Astrocyte (in vitro differentiated cells and primary cell): ENCODE results near the gene F7. TPM values are rescaled to one million over a fixed set of nuclear protein-coding genes. Genes with fewer than 3 reads are reported as not detected.

Experiments used
- DNase-seq: peaks from one replicate; pipeline ENCODE4 v3.0.0-alpha.2; 2010; ENCODE audit warnings: low read depth
- FAIRE-seq: peaks from 2 replicates; lab custom pipeline; 2011; peaks lifted over from hg19 to GRCh38; lab: Jason Lieb, UNC
- H2AFZ ChIP-seq: 2 replicates; pipeline ENCODE4 v1.6.0; 2012; ENCODE audit warnings: low read depth, low read length, inconsistent platforms
- H3K27ac ChIP-seq: 2 replicates; pipeline ENCODE4 v1.5.1; 2011; ENCODE audit warnings: low read depth, low read length, inconsistent platforms
- H3K27me3 ChIP-seq: 2 replicates; pipeline ENCODE4 v1.6.0; 2011; ENCODE audit warnings: low read length, inconsistent platforms; ENCODE audit not compliant: insufficient read depth
- H3K36me3 ChIP-seq: 2 replicates; pipeline ENCODE4 v1.5.1; 2011; ENCODE audit warnings: low read length, inconsistent platforms; ENCODE audit not compliant: insufficient read depth
- H3K4me1 ChIP-seq: 2 replicates; pipeline ENCODE4 v1.5.1; 2011; ENCODE audit warnings: low read length, inconsistent platforms; ENCODE audit not compliant: insufficient read depth
- H3K4me2 ChIP-seq: 2 replicates; pipeline ENCODE4 v1.6.0; 2012; ENCODE audit warnings: low read length, inconsistent platforms
- H3K4me3 ChIP-seq: 2 replicates; pipeline ENCODE4 v1.5.1; 2011; ENCODE audit warnings: low read depth, mild to moderate bottlenecking, low read length, inconsistent platforms; ENCODE audit not compliant: insufficient read depth
- H3K79me2 ChIP-seq: 2 replicates; pipeline ENCODE4 v1.6.0; 2012; ENCODE audit warnings: mild to moderate bottlenecking, low read length, inconsistent platforms; ENCODE audit not compliant: insufficient read depth
- H3K9ac ChIP-seq: 2 replicates; pipeline ENCODE4 v1.6.0; 2012; ENCODE audit warnings: mild to moderate bottlenecking, low read length, inconsistent platforms
- H3K9me3 ChIP-seq: 2 replicates; pipeline ENCODE4 v1.5.1; 2012; ENCODE audit warnings: low read depth, mild to moderate bottlenecking, low read length, inconsistent platforms; ENCODE audit not compliant: insufficient read depth
- H4K20me1 ChIP-seq: 2 replicates; pipeline ENCODE4 v1.6.0; 2012; ENCODE audit warnings: low read length, inconsistent platforms; ENCODE audit not compliant: insufficient read depth
- H3K27ac Mint-ChIP-seq: one replicate; pipeline ENCODE4 v1.8.0; 2021; ENCODE audit warnings: mild to moderate bottlenecking, mixed read lengths; ENCODE audit not compliant: unreplicated experiment
- H3K27me3 Mint-ChIP-seq: one replicate; pipeline ENCODE4 v1.8.0; 2021; ENCODE audit warnings: low read depth, mixed read lengths; ENCODE audit not compliant: unreplicated experiment
- H3K36me3 Mint-ChIP-seq: one replicate; pipeline ENCODE4 v1.8.0; 2021; ENCODE audit warnings: low read depth, mixed read lengths; ENCODE audit not compliant: unreplicated experiment
- H3K4me1 Mint-ChIP-seq: one replicate; pipeline ENCODE4 v1.8.0; 2021; ENCODE audit warnings: low read depth, mixed read lengths; ENCODE audit not compliant: unreplicated experiment
- H3K4me3 Mint-ChIP-seq: one replicate; pipeline ENCODE4 v1.8.0; 2021; ENCODE audit warnings: mild to moderate bottlenecking, moderate library complexity, mixed read lengths; ENCODE audit not compliant: unreplicated experiment
- H3K9me3 Mint-ChIP-seq: one replicate; pipeline ENCODE4 v1.8.0; 2021; ENCODE audit warnings: mild to moderate bottlenecking, mixed read lengths; ENCODE audit not compliant: unreplicated experiment
- EZH2 ChIP-seq: IDR thresholded peaks from 2 replicates; pipeline ENCODE4 v1.6.1; 2012; ENCODE audit warnings: mild to moderate bottlenecking, low read length, inconsistent platforms; ENCODE audit not compliant: insufficient read depth
- total RNA-seq: library from RNA; stranded (reverse); gene quantifications from 2 replicates; pipeline ENCODE4 v1.2.1, GENCODE V29; 2021
- TF ChIP-seq, protein P1 (sequence below): IDR thresholded peaks from 2 replicates; pipeline ENCODE4 v1.5.1; 2011; ENCODE audit warnings: low read depth, mild to moderate bottlenecking, inconsistent platforms, low read length, moderate library complexity; ENCODE audit not compliant: insufficient read depth

Gene F7
- total RNA-seq, 1 donor from 2014 or later = not detected

DNA sequence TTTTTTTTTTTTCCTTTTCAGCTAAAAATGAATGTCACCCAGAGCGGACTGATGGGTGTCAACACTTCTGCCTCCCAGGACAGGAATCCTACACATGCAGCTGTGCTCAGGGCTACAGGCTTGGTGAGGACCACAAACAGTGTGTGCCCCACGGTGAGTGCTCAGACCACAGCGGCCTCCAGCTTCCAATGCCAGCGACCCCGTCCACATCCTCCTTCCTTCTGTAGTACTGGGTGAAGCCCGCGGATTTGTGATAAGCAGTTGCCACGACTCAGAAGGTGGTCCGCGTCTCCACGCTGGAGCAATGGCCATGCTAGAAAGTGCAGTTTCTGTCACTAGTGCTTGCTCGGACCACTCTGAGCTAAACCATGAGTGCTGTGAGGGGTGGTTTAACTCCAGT lies 58.9 kb downstream of the F7 start:
- Mint-ChIP-seq H3K4me3 (no peak overlapping the region), H3K27ac (peak overlapping the region; percentile 73), H3K4me1 (no peaks in the 10 kb centered on the region), H3K36me3 (peaks cover 10% of the 10 kb centered on the region), H3K27me3 (peaks cover 18% of the 10 kb centered on the region), H3K9me3 (peaks cover 2% of the 10 kb centered on the region)
- Histone ChIP-seq H3K4me2 (no peak overlapping the region), H4K20me1 (no peaks in the 10 kb centered on the region), H3K9ac (no peak overlapping the region), H3K27ac (no peak overlapping the region), H3K27me3 (no peaks in the 10 kb centered on the region), H3K36me3 (peaks cover 5% of the 10 kb centered on the region), H3K4me3 (no peak overlapping the region), H3K79me2 (no peaks in the 10 kb centered on the region), H3K9me3 (no peaks in the 10 kb centered on the region), H2AFZ (no peak overlapping the region), H3K4me1 (no peaks in the 10 kb centered on the region)
- FAIRE-seq (no peak), DNase-seq (no peak)
- no peak for TF ChIP-seq EZH2
- TF ChIP-seq, protein P1, sequence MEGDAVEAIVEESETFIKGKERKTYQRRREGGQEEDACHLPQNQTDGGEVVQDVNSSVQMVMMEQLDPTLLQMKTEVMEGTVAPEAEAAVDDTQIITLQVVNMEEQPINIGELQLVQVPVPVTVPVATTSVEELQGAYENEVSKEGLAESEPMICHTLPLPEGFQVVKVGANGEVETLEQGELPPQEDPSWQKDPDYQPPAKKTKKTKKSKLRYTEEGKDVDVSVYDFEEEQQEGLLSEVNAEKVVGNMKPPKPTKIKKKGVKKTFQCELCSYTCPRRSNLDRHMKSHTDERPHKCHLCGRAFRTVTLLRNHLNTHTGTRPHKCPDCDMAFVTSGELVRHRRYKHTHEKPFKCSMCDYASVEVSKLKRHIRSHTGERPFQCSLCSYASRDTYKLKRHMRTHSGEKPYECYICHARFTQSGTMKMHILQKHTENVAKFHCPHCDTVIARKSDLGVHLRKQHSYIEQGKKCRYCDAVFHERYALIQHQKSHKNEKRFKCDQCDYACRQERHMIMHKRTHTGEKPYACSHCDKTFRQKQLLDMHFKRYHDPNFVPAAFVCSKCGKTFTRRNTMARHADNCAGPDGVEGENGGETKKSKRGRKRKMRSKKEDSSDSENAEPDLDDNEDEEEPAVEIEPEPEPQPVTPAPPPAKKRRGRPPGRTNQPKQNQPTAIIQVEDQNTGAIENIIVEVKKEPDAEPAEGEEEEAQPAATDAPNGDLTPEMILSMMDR = no peak

DNA sequence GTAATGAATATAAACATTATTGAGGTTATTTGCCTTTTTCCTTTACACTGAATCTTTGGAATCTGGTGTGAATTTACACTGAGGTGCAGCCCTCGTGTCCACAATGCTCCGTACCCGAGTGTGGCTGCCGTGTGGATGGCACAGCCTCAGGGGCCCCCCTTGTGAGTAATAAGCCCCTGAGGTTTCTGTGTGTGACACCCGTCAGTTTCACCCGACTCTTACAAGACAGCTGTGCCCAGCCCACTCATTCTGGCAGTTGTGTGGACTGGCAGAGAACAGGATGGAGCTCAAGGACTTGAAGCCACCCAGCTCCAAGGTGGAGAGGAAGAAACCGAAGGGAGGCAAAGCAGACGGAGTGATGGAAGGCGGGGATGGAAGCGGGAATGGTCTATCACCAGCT lies 60.7 kb downstream of the F7 start:
- no peak overlapping the region for H3K4me3 Mint-ChIP-seq
- DNase-seq (no peak), FAIRE-seq (no peak)
- no peaks in the 10 kb centered on the region for H3K9me3 ChIP-seq
- H4K20me1 ChIP-seq = no peaks in the 10 kb centered on the region
- peaks cover 5% of the 10 kb centered on the region for H3K36me3 ChIP-seq
- peaks cover 9% of the 10 kb centered on the region for H3K27me3 Mint-ChIP-seq
- no peak overlapping the region for H3K4me2 ChIP-seq
- H3K27me3 ChIP-seq = no peaks in the 10 kb centered on the region
- H2AFZ ChIP-seq = no peak overlapping the region
- H3K36me3 Mint-ChIP-seq = peaks cover 10% of the 10 kb centered on the region
- no peak overlapping the region for H3K9ac ChIP-seq
- H3K4me3 ChIP-seq = no peak overlapping the region
- H3K9me3 Mint-ChIP-seq = peaks cover 2% of the 10 kb centered on the region
- H3K27ac ChIP-seq = no peak overlapping the region
- no peaks in the 10 kb centered on the region for H3K4me1 ChIP-seq
- TF ChIP-seq EZH2 = no peak
- TF ChIP-seq, protein P1 = no peak
- peaks cover 3% of the 10 kb centered on the region for H3K4me1 Mint-ChIP-seq
- H3K27ac Mint-ChIP-seq = peak overlapping the region; percentile 72
- no peaks in the 10 kb centered on the region for H3K79me2 ChIP-seq

DNA sequence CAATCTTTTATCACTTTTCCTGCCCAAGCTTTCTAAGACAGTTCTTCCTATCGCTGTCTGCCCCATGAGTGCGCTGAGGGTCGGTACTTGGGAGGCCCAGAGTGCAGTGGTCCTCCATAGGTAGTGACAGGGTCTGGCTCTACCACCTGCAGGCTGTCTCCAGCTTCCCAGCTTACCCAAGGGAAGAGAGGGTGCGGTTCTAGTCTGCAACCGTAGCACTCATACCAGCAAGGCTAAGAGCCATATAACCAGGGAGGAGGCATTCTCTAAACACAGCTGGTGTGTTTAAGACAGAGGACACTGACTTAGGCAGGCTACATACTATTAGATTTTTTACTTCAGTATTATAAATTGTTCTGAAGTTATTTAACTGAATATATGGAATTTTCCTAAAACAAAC lies 61.1 kb downstream of the F7 start:
- Histone ChIP-seq H3K4me2 (no peak overlapping the region), H3K36me3 (peaks cover 5% of the 10 kb centered on the region), H3K9me3 (no peaks in the 10 kb centered on the region), H3K4me3 (no peak overlapping the region), H3K27me3 (no peaks in the 10 kb centered on the region), H3K9ac (no peak overlapping the region), H4K20me1 (no peaks in the 10 kb centered on the region), H3K79me2 (no peaks in the 10 kb centered on the region), H3K4me1 (no peaks in the 10 kb centered on the region), H3K27ac (no peak overlapping the region), H2AFZ (no peak overlapping the region)
- no peak for FAIRE-seq
- no peak for DNase-seq
- Mint-ChIP-seq H3K27ac (no peak overlapping the region), H3K4me1 (peaks cover 3% of the 10 kb centered on the region), H3K27me3 (peaks cover 8% of the 10 kb centered on the region), H3K4me3 (no peak overlapping the region), H3K36me3 (peaks cover 13% of the 10 kb centered on the region), H3K9me3 (peaks cover 2% of the 10 kb centered on the region)
- TF ChIP-seq EZH2 = no peak
- TF ChIP-seq, protein P1 = no peak
